GM13976 (cell line): ENCODE data around the gene CALML5.

Experiments used
- DNase-seq: peaks from one replicate; pipeline ENCODE4 v3.0.0; 2012; ENCODE audit warnings: low spot score
- in situ Hi-C: fragments of 300-500 bp; cut with MboI; formaldehyde crosslinking; loops from one replicate; pipeline ENCODE4 v1.12.0; 2022; ENCODE audit warnings: low sequenced_read_pairs, mixed read lengths, inconsistent platforms; ENCODE audit not compliant: unreplicated experiment
- TF ChIP-seq, protein P1 (sequence below): IDR thresholded peaks from 2 replicates; pipeline ENCODE4 v1.5.1; 2012; ENCODE audit warnings: borderline replicate concordance, mild to moderate bottlenecking; ENCODE audit not compliant: insufficient read depth; ENCODE audit errors: extremely low read depth, missing control alignments, control extremely low read depth

Gene CALML5

DNA sequence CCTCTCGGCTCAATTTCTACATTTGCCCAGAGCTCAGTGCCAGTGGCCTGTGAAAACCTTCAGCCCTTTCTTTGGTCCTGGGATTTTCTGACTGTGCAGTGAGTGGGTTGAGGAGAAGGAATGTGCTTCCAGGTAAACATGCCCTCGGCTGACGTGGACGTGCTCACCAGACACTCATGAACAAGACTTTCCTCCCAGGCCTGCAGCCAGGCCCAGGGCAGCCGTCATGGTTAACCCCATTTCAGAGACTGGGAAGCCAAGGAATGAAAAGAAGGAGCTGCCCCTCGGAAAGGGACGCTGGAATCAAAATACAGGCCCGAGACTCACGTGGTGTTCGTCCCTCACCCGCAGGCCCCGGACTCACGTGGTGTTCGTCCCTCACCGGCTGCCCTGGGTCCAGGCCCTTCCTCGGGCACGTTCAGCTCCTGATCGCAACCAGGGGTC, 8.8 kb upstream of the CALML5 start:
- TF ChIP-seq, protein P1, sequence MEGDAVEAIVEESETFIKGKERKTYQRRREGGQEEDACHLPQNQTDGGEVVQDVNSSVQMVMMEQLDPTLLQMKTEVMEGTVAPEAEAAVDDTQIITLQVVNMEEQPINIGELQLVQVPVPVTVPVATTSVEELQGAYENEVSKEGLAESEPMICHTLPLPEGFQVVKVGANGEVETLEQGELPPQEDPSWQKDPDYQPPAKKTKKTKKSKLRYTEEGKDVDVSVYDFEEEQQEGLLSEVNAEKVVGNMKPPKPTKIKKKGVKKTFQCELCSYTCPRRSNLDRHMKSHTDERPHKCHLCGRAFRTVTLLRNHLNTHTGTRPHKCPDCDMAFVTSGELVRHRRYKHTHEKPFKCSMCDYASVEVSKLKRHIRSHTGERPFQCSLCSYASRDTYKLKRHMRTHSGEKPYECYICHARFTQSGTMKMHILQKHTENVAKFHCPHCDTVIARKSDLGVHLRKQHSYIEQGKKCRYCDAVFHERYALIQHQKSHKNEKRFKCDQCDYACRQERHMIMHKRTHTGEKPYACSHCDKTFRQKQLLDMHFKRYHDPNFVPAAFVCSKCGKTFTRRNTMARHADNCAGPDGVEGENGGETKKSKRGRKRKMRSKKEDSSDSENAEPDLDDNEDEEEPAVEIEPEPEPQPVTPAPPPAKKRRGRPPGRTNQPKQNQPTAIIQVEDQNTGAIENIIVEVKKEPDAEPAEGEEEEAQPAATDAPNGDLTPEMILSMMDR: no peak
- no peak for DNase-seq
- in situ Hi-C loops: no loop called here

DNA sequence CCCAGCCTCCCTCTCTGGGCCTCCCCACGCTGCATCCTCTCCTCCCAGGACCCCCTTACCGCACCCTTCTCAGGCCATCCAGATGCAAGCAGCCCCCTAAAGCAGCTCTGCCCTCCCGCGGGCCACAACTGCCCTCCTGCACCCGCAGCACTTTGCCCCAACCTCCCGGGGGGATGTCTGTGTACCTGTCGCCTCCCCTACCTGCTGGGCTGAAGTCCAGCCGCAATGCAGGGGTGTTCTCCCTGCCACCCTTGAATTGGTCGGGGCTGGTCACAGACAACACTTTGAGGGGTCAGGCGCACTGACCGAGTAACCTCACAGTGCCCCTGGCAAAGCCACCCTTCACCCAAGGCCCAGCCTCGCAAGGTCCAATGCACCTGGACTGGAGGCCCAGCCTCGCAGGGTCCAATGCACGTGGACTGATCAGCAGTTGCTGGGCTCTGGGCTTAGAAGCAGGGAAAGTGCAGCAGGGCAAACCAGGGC, 8.3 kb upstream of the CALML5 start:
- TF ChIP-seq, protein P1: no peak
- in situ Hi-C loops: no loop called here
- no peak for DNase-seq

DNA sequence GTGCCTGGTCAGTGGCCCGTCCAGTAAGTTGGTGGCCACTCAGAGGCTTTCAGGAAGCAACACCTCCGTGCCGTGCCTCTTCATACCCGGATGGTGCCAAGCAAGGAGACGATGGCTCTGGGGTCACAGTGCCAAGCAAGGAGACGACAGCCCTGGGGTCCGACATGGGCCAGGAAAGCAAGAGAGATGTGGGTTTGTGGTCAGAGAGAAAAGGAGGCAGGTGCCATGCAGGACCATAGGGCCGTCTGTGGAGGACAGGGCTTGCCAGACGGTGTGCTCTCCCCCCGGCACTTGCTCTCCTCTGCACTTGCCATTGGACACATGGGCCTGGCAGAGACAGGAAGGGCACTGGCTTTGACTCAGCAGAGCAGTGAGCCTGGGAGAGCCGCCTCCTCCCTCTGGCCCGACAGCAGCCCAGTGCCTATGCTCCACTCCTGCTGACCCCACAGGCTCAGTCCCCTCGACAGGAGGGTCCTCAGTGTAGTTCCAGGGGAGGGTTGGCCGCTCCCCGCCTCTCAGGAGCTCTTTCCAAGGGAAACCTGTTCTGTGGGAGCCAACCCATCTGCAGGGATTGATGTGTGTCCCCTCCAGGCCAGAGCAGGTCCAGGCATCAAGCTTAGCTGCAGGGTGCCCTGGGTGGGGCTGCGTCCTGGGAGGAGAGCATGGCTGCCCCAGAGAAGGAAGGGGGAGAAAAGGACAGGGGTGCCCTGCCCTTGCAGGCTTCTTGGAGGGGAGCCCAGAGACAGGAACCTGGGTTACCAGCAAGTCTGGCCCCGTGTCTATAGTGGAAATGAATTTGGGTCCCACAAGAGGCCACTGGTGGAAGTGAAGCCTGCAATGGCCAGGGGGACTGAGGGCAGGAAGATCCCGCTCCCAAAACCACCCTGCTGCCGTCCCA, 7.6 kb upstream of the CALML5 start:
- TF ChIP-seq, protein P1: no peak
- DNase-seq: no peak
- in situ Hi-C loops: no loop called here

DNA sequence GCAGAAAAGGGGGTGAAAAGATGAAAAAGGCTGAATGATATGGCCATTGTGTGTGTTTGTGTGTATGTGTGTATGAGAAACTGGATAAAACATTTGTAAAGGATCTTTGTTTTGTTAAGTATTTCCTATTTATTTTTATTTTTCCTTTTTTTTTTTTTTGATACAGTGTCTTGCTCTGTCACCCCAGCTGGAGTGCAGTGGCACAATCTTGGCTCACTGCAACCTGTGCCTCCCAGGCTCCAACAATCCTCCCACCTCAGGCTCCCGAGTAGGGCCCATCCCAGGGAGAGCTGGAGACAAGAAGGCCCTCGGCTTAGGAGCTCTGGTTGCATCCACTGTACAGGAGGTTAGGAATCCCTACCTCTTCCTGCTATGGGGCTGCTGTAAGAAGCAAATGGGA, 6.9 kb upstream of the CALML5 start:
- TF ChIP-seq, protein P1: no peak
- no peak for DNase-seq
- in situ Hi-C loops: no loop called here

DNA sequence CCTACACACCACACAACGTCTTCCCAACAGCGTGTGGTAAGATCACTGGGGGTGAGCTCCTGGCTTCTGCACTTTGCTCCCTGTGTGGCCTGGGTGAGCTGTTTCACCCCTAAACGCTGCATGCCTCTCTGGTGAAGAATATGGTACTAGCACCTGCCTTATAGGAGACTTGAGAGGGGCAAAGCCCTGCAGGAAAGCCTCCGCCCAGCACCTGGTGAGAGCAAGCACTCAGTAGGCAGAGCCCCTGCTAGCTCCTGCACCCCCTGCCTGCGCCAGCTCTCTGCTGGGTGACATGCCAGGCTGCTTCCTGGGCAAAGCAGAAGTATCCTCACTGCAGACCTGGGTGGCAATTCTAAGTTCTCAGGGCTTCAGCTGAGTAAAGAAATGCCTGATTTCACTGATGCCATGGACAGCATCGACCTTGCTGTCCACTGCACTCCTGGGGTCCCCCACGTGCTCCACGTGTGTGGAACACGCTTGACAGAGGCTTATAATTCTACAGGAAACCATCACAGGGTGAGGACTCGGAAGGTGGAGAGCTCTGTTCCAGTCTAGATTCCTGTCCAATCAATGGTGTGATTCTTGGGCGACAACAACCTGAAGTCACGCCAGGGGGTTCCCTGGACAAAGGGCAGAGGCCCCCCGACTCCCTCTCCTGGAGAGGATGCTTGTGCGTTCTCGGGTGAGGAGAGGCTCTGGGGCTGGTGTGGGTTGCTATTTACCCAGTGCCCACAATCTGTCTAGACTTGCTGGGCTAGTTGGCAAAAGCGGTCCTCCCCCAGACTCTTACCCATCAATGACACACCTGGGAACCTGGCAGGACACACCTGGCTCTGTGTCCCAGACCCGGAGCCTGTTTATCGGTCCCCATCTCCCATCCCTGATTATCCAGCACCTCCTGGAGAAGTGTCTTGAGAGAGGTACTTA, 5.0 kb upstream of the CALML5 start:
- TF ChIP-seq, protein P1: no peak
- in situ Hi-C loops: no loop called here
- DNase-seq: no peak

DNA sequence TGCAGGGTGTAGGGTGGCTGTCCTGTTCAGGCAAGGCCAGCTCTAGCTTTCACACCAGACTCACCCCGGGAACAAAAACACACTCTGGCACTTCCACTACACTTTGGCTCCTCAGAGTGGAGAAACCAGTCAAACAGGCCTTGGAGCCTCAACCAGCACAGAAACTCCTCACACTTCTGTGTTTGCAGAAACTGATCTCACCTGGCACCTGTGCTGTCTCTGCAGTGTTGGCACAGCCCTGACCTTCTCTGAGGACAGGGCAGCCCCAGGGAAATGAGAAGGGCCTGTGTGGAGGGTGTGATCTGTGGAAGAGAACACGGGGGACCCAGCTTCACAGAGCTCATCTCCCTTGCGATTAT, 4.1 kb upstream of the CALML5 start:
- in situ Hi-C loops: no loop called here
- no peak for DNase-seq

More for the DNA sequence above, 4.1 kb upstream of the CALML5 start:
- TF ChIP-seq, protein P1: no peak
